HFF-Myc (cell line): ENCODE data around the gene PODXL2.
"Not testable (repeated sequence)": the region's sequence is repeated elsewhere in the genome, so short reads cannot be mapped to it uniquely, and the experiment has no call there.

Experiments
- DNase-seq: peaks from one replicate; pipeline ENCODE4 v3.0.0-alpha.2; 2011; ENCODE audit warnings: low read depth; ENCODE audit errors: extremely low read depth
- H3K4me3 ChIP-seq: replicated peaks from 2 replicates; pipeline ENCODE4 v1.5.1; 2011; ENCODE audit warnings: low read depth, mild to moderate bottlenecking, control low read depth, low read length
- CTCF ChIP-seq: IDR thresholded peaks from 2 replicates; pipeline ENCODE4 v1.5.1; 2012; ENCODE audit warnings: mild to moderate bottlenecking, low read depth, low read length, control low read depth; ENCODE audit errors: missing control alignments

PODXL2 gene

GRCh38 chr3:127701280-127701911 is 72.4 kb downstream of the PODXL2 start:
- no peak for TF ChIP-seq CTCF
- no peak overlapping the region for H3K4me3 ChIP-seq
- no peak for DNase-seq

- no peak for DNase-seq
- H3K4me3 ChIP-seq = no peak overlapping the region
- TF ChIP-seq CTCF = no peak
These were observed 73.2 kb downstream of the PODXL2 start for GRCh38 chr3:127702151-127702578.

- H3K4me3 ChIP-seq, DNase-seq: not testable (repeated sequence)
These were observed 75.9 kb downstream of the PODXL2 start for GRCh38 chr3:127704840-127705239.

GRCh38 chr3:127706312-127706711 is 77.3 kb downstream of the PODXL2 start:
- no peak overlapping the region for H3K4me3 ChIP-seq
- no peak for DNase-seq
- TF ChIP-seq CTCF = no peak

GRCh38 chr3:127706785-127707351 is 77.9 kb downstream of the PODXL2 start:
- H3K4me3 ChIP-seq = no peak overlapping the region
- no peak for DNase-seq
- TF ChIP-seq CTCF = no peak

GRCh38 chr3:127707851-127708411 is 78.9 kb downstream of the PODXL2 start:
- no peak overlapping the region for H3K4me3 ChIP-seq
- DNase-seq = no peak
- no peak for TF ChIP-seq CTCF

GRCh38 chr3:127708837-127709236 is 79.9 kb downstream of the PODXL2 start:
- H3K4me3 ChIP-seq = no peak overlapping the region
- DNase-seq = no peak
- TF ChIP-seq CTCF = no peak
